Osteoblast (primary cell): ENCODE measurements around the gene NUP160. TPM values are rescaled to one million over a fixed set of nuclear protein-coding genes. Genes with fewer than 3 reads are reported as not detected.
A peak's percentile ranks its signal among the peaks of the same experiment; 100 is the strongest.

Experiments used
- DNase-seq: peaks from one replicate; pipeline ENCODE4 v3.0.0; 2011; ENCODE audit warnings: low spot score, mixed read lengths; ENCODE audit not compliant: insufficient read length; ENCODE audit errors: missing footprints
- H2AFZ ChIP-seq: 2 replicates; pipeline ENCODE4 v1.6.0; 2011; ENCODE audit warnings: mild to moderate bottlenecking, low read length
- H3K27ac ChIP-seq: 2 replicates; pipeline ENCODE4 v1.5.1; 2011; ENCODE audit warnings: mild to moderate bottlenecking, low read depth, low read length, moderate library complexity
- H3K27me3 ChIP-seq: 2 replicates; pipeline ENCODE4 v1.6.0; 2012; ENCODE audit warnings: mild to moderate bottlenecking, control low read depth, inconsistent platforms, low read length, moderate library complexity; ENCODE audit not compliant: insufficient read depth
- H3K36me3 ChIP-seq: 2 replicates; pipeline ENCODE4 v1.5.1; 2011; ENCODE audit warnings: mild to moderate bottlenecking, low read length, control low read depth, moderate library complexity; ENCODE audit not compliant: insufficient read depth
- H3K4me1 ChIP-seq: 2 replicates; pipeline ENCODE4 v1.5.1; 2011; ENCODE audit warnings: mild to moderate bottlenecking, low read length, control low read depth, moderate library complexity; ENCODE audit not compliant: insufficient read depth
- H3K4me2 ChIP-seq: 2 replicates; pipeline ENCODE4 v1.6.0; 2011; ENCODE audit warnings: mild to moderate bottlenecking, low read length; ENCODE audit not compliant: insufficient read depth
- H3K4me3 ChIP-seq: fragments of 200-600 bp; sonication (generic); 3 replicates; pipeline ENCODE4 v1.5.1; 2012; ENCODE audit warnings: mild to moderate bottlenecking, low read length, inconsistent platforms; ENCODE audit not compliant: insufficient read depth
- H3K79me2 ChIP-seq: 2 replicates; pipeline ENCODE4 v1.6.0; 2012; ENCODE audit warnings: mild to moderate bottlenecking, low read length, control low read depth, inconsistent platforms; ENCODE audit not compliant: insufficient read depth
- H3K9me3 ChIP-seq: 2 replicates; pipeline ENCODE4 v1.5.1; 2011; ENCODE audit warnings: low read depth, low read length, control low read depth
- H4K20me1 ChIP-seq: 2 replicates; pipeline ENCODE4 v1.6.0; 2012; ENCODE audit warnings: mild to moderate bottlenecking, low read length, control low read depth; ENCODE audit not compliant: insufficient read depth
- total RNA-seq: library from RNA; depleted of rRNA; stranded (reverse); fragments of >200 nt; gene quantifications from 2 replicates; pipeline ENCODE4 v1.2.3, GENCODE V29; 2012
- TF ChIP-seq, protein P1 (sequence below): IDR thresholded peaks from 2 replicates; pipeline ENCODE4 v1.5.1; 2011; ENCODE audit warnings: mild to moderate bottlenecking, low read depth, low read length, moderate library complexity; ENCODE audit errors: extremely low read depth

The NUP160 gene
- total RNA-seq, 1 donor = 27.1 TPM

DNA sequence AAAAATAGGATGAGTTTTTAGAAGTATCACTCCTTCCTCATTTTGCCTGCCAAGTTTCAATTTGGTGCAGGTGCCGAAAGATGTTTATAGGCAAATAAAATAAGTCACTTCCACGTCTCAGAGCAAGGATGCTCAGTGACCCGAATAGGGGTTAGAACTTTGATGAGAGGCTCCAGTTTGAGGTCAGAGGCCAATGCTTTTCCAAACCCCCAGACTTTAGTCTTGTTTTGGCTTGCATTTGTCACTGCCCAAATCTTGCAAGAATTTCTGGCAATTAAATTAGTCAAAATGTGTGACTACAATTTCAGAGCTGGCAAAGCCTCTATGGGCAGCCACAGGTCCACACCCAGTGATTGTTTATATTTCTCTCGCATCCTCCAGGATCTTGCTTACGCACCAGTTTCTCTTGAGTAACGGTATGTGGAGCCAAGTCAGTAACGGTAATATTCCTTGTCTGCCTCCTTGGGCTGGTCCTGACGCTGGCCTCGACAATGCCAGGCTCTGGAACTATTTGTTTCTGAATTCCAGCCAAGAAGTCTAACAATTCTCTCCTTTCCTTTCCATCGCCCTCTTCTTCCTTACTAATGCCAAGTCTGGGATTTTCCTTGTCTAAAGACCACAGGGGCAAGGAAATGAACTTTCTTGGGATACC, 9.9 kb upstream of the NUP160 start:
- Histone ChIP-seq H3K36me3 (no peaks in the 10 kb centered on the region), H2AFZ (peak overlapping the region; percentile 30), H3K4me3 (no peak overlapping the region), H3K27me3 (no peaks in the 10 kb centered on the region), H3K4me1 (peaks cover 31% of the 10 kb centered on the region), H3K9me3 (no peaks in the 10 kb centered on the region), H3K79me2 (no peaks in the 10 kb centered on the region), H4K20me1 (no peaks in the 10 kb centered on the region), H3K4me2 (peak overlapping the region; percentile 22), H3K27ac (peak overlapping the region; percentile 42)
- TF ChIP-seq, protein P1, sequence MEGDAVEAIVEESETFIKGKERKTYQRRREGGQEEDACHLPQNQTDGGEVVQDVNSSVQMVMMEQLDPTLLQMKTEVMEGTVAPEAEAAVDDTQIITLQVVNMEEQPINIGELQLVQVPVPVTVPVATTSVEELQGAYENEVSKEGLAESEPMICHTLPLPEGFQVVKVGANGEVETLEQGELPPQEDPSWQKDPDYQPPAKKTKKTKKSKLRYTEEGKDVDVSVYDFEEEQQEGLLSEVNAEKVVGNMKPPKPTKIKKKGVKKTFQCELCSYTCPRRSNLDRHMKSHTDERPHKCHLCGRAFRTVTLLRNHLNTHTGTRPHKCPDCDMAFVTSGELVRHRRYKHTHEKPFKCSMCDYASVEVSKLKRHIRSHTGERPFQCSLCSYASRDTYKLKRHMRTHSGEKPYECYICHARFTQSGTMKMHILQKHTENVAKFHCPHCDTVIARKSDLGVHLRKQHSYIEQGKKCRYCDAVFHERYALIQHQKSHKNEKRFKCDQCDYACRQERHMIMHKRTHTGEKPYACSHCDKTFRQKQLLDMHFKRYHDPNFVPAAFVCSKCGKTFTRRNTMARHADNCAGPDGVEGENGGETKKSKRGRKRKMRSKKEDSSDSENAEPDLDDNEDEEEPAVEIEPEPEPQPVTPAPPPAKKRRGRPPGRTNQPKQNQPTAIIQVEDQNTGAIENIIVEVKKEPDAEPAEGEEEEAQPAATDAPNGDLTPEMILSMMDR = no peak
- peak; percentile 64 for DNase-seq

GRCh38 chr11:47857485-47857884, 9.3 kb upstream of the NUP160 start:
- Histone ChIP-seq H3K27ac (no peak overlapping the region), H3K9me3 (no peaks in the 10 kb centered on the region), H3K79me2 (no peaks in the 10 kb centered on the region), H3K27me3 (no peaks in the 10 kb centered on the region), H3K4me3 (no peak overlapping the region), H4K20me1 (no peaks in the 10 kb centered on the region), H3K4me1 (peaks cover 25% of the 10 kb centered on the region), H2AFZ (no peak overlapping the region), H3K4me2 (peak overlapping the region; percentile 22), H3K36me3 (no peaks in the 10 kb centered on the region)
- TF ChIP-seq, protein P1 = no peak
- no peak for DNase-seq

- Histone ChIP-seq H3K36me3 (no peaks in the 10 kb centered on the region), H2AFZ (no peak overlapping the region), H3K4me1 (peaks cover 15% of the 10 kb centered on the region), H3K4me3 (no peak overlapping the region), H3K4me2 (peak overlapping the region; percentile 39), H3K27ac (no peak overlapping the region), H3K9me3 (no peaks in the 10 kb centered on the region), H3K79me2 (no peaks in the 10 kb centered on the region), H3K27me3 (no peaks in the 10 kb centered on the region), H4K20me1 (no peaks in the 10 kb centered on the region)
- peak; percentile 49 for DNase-seq
- TF ChIP-seq, protein P1 = no peak
These were observed 8.0 kb upstream of the NUP160 start for GRCh38 chr11:47856186-47856585.

DNA sequence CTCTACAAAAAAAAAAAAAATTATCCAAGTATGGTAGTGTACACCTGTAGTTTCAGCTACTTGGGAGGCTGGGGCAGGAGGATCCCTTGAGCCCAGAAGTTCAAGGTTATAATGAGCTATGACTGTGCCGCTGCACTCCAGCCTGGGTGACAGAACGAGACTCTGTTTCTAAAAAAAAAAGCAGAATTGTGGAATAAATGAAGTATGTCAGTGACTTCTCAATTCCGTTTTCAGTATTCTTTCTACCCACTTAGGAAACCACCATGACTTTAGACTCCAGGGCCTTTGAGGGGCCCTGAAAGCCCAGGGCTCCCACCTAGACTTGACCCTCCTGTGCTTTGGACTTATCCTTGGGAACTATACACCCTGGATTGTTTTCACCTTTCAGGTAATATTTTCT, 6.5 kb upstream of the NUP160 start:
- Histone ChIP-seq H3K79me2 (no peaks in the 10 kb centered on the region), H3K4me3 (no peak overlapping the region), H3K4me1 (peaks cover 15% of the 10 kb centered on the region), H3K27ac (no peak overlapping the region), H4K20me1 (no peaks in the 10 kb centered on the region), H3K27me3 (no peaks in the 10 kb centered on the region), H3K9me3 (no peaks in the 10 kb centered on the region), H2AFZ (no peak overlapping the region), H3K36me3 (no peaks in the 10 kb centered on the region), H3K4me2 (no peak overlapping the region)
- TF ChIP-seq, protein P1 = no peak
- no peak for DNase-seq
